Osteoblast (primary cell): Measurements from ENCODE around the gene MXRA7. TPM values are rescaled to one million over a fixed set of nuclear protein-coding genes. Genes with fewer than 3 reads are reported as not detected.
A peak's percentile ranks its signal among the peaks of the same experiment; 100 is the strongest.

Experiments
- DNase-seq: peaks from one replicate; pipeline ENCODE4 v3.0.0; 2011; ENCODE audit warnings: low spot score, mixed read lengths; ENCODE audit not compliant: insufficient read length; ENCODE audit errors: missing footprints
- H2AFZ ChIP-seq: 2 replicates; pipeline ENCODE4 v1.6.0; 2011; ENCODE audit warnings: mild to moderate bottlenecking, low read length
- H3K27ac ChIP-seq: 2 replicates; pipeline ENCODE4 v1.5.1; 2011; ENCODE audit warnings: mild to moderate bottlenecking, low read depth, low read length, moderate library complexity
- H3K27me3 ChIP-seq: 2 replicates; pipeline ENCODE4 v1.6.0; 2012; ENCODE audit warnings: mild to moderate bottlenecking, control low read depth, inconsistent platforms, low read length, moderate library complexity; ENCODE audit not compliant: insufficient read depth
- H3K36me3 ChIP-seq: 2 replicates; pipeline ENCODE4 v1.5.1; 2011; ENCODE audit warnings: mild to moderate bottlenecking, low read length, control low read depth, moderate library complexity; ENCODE audit not compliant: insufficient read depth
- H3K4me1 ChIP-seq: 2 replicates; pipeline ENCODE4 v1.5.1; 2011; ENCODE audit warnings: mild to moderate bottlenecking, low read length, control low read depth, moderate library complexity; ENCODE audit not compliant: insufficient read depth
- H3K4me2 ChIP-seq: 2 replicates; pipeline ENCODE4 v1.6.0; 2011; ENCODE audit warnings: mild to moderate bottlenecking, low read length; ENCODE audit not compliant: insufficient read depth
- H3K4me3 ChIP-seq: fragments of 200-600 bp; sonication (generic); 3 replicates; pipeline ENCODE4 v1.5.1; 2012; ENCODE audit warnings: mild to moderate bottlenecking, low read length, inconsistent platforms; ENCODE audit not compliant: insufficient read depth
- H3K79me2 ChIP-seq: 2 replicates; pipeline ENCODE4 v1.6.0; 2012; ENCODE audit warnings: mild to moderate bottlenecking, low read length, control low read depth, inconsistent platforms; ENCODE audit not compliant: insufficient read depth
- H3K9me3 ChIP-seq: 2 replicates; pipeline ENCODE4 v1.5.1; 2011; ENCODE audit warnings: low read depth, low read length, control low read depth
- H4K20me1 ChIP-seq: 2 replicates; pipeline ENCODE4 v1.6.0; 2012; ENCODE audit warnings: mild to moderate bottlenecking, low read length, control low read depth; ENCODE audit not compliant: insufficient read depth
- CTCF ChIP-seq: IDR thresholded peaks from 2 replicates; pipeline ENCODE4 v1.5.1; 2011; ENCODE audit warnings: mild to moderate bottlenecking, low read depth, low read length, moderate library complexity; ENCODE audit errors: extremely low read depth
- total RNA-seq: library from RNA; depleted of rRNA; stranded (reverse); fragments of >200 nt; gene quantifications from 2 replicates; pipeline ENCODE4 v1.2.3, GENCODE V29; 2012

The MXRA7 gene
- total RNA-seq, 1 donor, result 352 TPM

- H3K79me2 ChIP-seq, result peaks cover 99% of the 10 kb centered on the region
- peaks cover 58% of the 10 kb centered on the region for H3K4me1 ChIP-seq
- H3K4me2 ChIP-seq, result no peak overlapping the region
- peak; percentile 65 for DNase-seq
- H3K36me3 ChIP-seq, result peaks cover 5% of the 10 kb centered on the region
- no peak for TF ChIP-seq CTCF
- H3K4me3 ChIP-seq, result no peak overlapping the region
- H4K20me1 ChIP-seq, result peaks cover 70% of the 10 kb centered on the region
- no peak overlapping the region for H2AFZ ChIP-seq
- no peaks in the 10 kb centered on the region for H3K9me3 ChIP-seq
- peak overlapping the region; percentile 40 for H3K27ac ChIP-seq
- no peaks in the 10 kb centered on the region for H3K27me3 ChIP-seq
Observed at GRCh38 chr17:76697702-76698465, 12.9 kb downstream of the MXRA7 start.

- no peak overlapping the region for H2AFZ ChIP-seq
- peaks cover 67% of the 10 kb centered on the region for H4K20me1 ChIP-seq
- H3K4me3 ChIP-seq, result no peak overlapping the region
- DNase-seq, result peak; percentile 85
- H3K79me2 ChIP-seq, result peaks cover 99% of the 10 kb centered on the region
- no peaks in the 10 kb centered on the region for H3K27me3 ChIP-seq
- TF ChIP-seq CTCF, result no peak
- H3K9me3 ChIP-seq, result no peaks in the 10 kb centered on the region
- H3K27ac ChIP-seq, result peak overlapping the region; percentile 40
- no peak overlapping the region for H3K4me2 ChIP-seq
- peaks cover 58% of the 10 kb centered on the region for H3K4me1 ChIP-seq
- H3K36me3 ChIP-seq, result peaks cover 5% of the 10 kb centered on the region
Observed at GRCh38 chr17:76696763-76697701, 13.7 kb downstream of the MXRA7 start.

- no peak overlapping the region for H3K27ac ChIP-seq
- DNase-seq, result no peak
- no peak overlapping the region for H2AFZ ChIP-seq
- H3K27me3 ChIP-seq, result no peaks in the 10 kb centered on the region
- H3K79me2 ChIP-seq, result peaks cover 99% of the 10 kb centered on the region
- H4K20me1 ChIP-seq, result peaks cover 69% of the 10 kb centered on the region
- no peak overlapping the region for H3K4me3 ChIP-seq
- peak overlapping the region; percentile 58 for H3K4me2 ChIP-seq
- peaks cover 42% of the 10 kb centered on the region for H3K4me1 ChIP-seq
- H3K36me3 ChIP-seq, result peaks cover 14% of the 10 kb centered on the region
- no peaks in the 10 kb centered on the region for H3K9me3 ChIP-seq
- TF ChIP-seq CTCF, result no peak
Observed at GRCh38 chr17:76695059-76695831, 15.5 kb downstream of the MXRA7 start.
